NOMO-1 treated with dmso at 0.1 percent for 144 hours (cell line): ENCODE measurements around the gene NLRP14.

Experiments
- DNase-seq: peaks from one replicate; lab custom pipeline; 2025; ENCODE audit not compliant: unreplicated experiment; lab: John Stamatoyannopoulos, UW

The NLRP14 gene, protein sequence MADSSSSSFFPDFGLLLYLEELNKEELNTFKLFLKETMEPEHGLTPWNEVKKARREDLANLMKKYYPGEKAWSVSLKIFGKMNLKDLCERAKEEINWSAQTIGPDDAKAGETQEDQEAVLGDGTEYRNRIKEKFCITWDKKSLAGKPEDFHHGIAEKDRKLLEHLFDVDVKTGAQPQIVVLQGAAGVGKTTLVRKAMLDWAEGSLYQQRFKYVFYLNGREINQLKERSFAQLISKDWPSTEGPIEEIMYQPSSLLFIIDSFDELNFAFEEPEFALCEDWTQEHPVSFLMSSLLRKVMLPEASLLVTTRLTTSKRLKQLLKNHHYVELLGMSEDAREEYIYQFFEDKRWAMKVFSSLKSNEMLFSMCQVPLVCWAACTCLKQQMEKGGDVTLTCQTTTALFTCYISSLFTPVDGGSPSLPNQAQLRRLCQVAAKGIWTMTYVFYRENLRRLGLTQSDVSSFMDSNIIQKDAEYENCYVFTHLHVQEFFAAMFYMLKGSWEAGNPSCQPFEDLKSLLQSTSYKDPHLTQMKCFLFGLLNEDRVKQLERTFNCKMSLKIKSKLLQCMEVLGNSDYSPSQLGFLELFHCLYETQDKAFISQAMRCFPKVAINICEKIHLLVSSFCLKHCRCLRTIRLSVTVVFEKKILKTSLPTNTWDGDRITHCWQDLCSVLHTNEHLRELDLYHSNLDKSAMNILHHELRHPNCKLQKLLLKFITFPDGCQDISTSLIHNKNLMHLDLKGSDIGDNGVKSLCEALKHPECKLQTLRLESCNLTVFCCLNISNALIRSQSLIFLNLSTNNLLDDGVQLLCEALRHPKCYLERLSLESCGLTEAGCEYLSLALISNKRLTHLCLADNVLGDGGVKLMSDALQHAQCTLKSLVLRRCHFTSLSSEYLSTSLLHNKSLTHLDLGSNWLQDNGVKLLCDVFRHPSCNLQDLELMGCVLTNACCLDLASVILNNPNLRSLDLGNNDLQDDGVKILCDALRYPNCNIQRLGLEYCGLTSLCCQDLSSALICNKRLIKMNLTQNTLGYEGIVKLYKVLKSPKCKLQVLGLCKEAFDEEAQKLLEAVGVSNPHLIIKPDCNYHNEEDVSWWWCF

DNA sequence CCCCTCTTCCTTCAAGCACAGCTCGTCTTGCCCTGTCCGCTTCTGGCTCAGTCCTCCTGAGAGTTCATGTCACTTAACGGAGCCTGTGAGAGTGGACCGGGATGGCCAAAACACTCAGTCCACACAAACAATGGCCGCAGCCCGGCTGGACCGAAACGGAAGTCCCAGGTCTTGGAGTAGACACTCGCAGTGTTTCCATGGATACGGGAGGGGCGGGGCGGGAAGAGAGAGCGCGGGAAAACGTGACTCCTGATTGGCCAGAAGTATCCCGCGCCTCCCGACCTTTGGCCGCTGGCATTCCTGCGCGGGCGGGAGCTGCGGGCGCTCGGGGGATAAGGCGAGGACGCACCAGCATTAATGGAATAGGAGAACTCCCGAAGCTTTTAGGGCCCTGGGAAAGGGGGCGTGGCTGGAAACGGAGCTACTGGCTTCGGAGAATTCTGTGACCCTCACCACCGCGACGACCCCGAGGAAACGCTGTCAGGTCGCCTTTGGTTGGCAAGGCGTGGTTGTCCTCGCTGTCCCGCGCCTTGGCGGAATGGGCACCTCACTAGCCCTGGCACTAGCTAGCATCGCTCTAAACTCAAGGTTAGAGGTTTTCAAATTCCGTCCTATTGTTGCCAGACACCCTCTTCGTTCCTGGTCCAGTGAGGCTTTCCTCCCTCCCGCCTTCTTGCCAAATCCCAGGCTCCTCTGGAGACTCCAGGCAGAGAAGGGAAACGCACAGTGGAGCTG lies at the start of gene NLRP14, which contains the start of gene ZNF214:
TSS of gene NLRP14 (plus strand) at position 297 of the 735 bp plus-strand sequence. CDS start 18,108 bp downstream, outside the sequence.
TSS of gene ZNF214 (minus strand) at position 164 of the 735 bp plus-strand sequence. CDS start 17,511 bp downstream, outside the sequence.
- DNase-seq, result no peak

GRCh38 chr11:6979365-6979764 lies 40.9 kb upstream of the NLRP14 start:
- no peak for DNase-seq

GRCh38 chr11:6986487-6986886 lies 33.8 kb upstream of the NLRP14 start:
- no peak for DNase-seq

- no peak for DNase-seq
These were observed 31.8 kb upstream of the NLRP14 start for GRCh38 chr11:6988506-6988905.

DNA sequence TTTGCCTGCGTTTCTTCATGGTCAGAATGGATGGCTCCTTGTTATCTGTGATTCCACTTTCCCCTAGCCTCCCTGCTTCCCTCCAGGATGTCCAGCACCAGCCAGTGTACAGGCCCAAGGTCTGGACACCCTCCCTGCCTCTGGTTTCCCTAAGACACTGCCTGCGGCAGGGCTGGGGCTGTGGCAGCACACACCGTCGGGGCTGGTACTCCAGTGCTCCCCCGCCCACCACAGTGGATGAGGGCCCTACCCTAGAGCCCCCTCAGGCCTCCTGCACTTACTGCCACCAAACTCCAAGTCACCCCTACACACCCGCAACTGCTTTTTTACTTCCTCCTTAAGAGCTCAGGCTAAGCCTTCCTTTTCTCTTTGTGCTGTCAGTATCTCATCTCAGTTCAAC lies 29.1 kb upstream of the NLRP14 start:
- DNase-seq, result no peak

- no peak for DNase-seq
These were observed 28.3 kb upstream of the NLRP14 start for GRCh38 chr11:6992026-6992425.

DNA sequence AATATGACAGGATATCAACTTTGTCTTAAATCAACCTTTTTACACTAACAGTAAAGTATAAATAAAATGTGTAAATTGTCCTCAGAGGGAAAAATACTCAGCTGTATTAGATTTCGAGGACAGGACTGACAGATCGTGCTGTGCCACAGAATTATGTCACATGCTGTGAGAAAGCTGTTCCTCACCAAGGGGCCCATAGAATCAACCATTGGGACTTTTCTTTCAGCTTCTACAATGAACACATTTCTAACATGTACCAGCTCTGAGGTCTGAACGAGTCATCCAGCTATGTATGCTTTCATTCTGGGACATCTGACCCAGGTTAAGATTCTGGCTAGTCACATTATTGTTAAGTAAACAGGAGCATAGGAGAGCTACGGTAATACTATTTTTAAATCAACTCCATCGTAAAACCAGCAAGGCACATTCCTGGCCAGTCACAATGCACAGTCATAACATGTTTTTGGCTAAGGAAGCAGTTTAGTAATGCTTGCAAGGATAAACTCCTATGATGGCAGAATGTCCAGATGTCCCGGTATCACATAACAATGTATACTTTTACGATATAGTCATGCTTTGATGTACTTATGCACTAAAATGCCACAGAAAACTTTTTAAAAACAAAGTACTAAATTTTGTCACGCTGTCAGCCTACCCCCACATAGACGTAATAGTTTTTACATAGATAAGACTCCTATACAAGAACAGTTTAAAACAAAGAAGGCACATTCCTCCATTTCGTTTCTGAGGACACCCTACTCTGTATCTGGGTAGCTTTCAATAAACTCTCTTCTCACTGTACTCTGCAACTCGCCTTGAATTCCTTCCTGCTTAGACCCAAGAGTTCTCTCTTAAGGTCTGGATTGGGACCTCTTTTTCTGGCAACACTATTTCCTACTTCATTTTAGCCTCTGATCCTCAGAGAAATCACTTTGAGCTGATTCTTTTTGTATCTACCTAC lies 27.5 kb upstream of the NLRP14 start:
- no peak for DNase-seq

GRCh38 chr11:6995703-6996102 lies 24.6 kb upstream of the NLRP14 start:
- DNase-seq, result no peak

DNA sequence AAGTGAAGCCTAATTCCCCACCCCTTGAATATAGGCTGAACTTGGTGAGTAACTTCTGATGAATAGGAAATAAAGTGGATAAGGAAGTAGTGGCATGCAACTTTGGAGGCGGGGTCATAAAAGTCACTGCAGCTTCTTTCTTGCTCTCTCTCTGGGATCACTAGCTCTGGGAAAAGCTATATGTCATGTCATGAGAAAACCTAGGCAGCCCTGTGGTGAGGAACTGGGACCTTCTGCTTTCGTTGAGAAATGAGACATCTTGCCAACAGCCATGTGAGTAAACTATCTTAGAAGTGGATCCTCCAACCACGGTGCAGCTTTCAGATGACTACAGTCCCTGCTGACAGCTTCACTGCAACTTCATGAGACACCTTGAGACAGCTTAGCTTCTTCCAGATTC lies 15.8 kb upstream of the NLRP14 start:
- no peak for DNase-seq

DNA sequence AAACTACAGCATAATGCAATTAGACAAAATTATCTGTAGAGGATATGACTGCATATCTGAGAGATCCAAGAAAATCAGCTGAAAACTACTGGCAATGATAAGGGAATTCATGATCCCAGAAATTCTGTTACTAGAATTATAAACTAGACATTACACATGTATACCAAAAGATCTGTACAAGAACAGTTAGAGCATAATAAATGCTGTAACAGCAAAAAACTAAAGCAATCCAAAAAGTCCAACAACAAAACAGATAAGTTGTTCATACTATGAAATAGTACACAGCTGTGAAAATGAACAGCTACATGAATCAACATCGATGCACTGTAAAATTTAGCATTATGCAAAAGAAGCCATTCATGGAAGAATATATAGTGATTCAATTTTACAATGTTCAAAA lies 6.2 kb upstream of the NLRP14 start:
- DNase-seq, result no peak

DNA sequence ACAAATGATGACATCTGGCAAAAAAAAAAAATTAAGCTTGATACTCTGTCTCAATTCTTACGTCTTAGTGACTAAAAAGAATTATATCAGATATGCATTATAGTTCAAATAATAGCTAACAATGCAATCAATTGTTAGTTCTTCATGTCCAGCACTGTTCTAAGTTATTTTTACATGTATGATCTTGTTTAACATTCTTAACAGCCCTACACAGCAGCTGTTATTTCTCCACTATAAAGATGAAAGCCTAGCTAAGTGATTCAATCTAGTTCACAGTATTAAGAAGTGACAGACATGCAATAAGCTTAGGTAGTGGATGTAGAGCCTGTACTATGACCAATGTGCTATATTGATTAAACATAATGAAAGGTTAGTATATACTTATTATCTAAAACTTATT lies 4.3 kb upstream of the NLRP14 start:
- no peak for DNase-seq

- DNase-seq, result no peak
These were observed 638 bp upstream of the NLRP14 start for GRCh38 chr11:7019500-7020182.

DNA sequence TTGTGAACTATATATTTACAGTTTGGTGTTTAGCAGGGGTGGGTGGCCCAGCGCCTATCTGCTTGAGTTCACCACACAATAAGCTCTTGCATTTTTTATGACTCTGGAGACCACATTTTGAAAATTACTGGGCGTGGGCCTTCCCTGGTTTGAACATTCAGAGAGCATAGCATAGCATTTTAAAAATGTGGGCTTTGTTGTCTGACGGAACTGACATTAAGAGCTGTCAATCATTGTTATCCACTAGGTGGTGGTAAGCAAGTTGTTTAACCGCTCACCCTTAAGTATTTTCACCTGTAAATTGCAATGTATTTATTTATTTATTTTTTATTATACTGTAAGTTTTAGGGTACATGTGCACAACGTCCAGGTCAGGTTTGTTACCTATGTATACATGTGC lies 1.0 kb downstream of the NLRP14 start:
- no peak for DNase-seq

DNA sequence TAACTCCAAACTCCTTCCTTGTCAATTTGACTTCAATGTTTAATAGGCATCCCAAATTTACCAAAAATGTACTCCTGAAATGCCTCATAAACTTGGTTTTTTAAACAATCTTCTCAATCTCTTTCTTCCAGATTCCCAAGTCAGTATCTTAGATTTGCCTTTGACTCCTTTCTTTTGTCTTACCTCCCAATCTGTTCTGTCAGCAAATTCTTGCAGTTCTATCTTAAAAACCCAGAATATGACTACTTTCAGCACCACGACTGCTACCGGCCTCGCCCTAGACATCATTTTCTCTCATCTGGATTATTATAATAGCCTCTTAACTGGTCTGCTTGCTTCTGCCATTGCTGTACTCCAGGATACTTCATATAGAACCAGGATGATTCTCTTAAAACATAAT lies 7.9 kb downstream of the NLRP14 start:
- DNase-seq, result no peak

- no peak for DNase-seq
These were observed 10.6 kb downstream of the NLRP14 start for GRCh38 chr11:7030836-7031235.

- DNase-seq, result no peak
These were observed 11.2 kb downstream of the NLRP14 start for GRCh38 chr11:7031471-7031871.

DNA sequence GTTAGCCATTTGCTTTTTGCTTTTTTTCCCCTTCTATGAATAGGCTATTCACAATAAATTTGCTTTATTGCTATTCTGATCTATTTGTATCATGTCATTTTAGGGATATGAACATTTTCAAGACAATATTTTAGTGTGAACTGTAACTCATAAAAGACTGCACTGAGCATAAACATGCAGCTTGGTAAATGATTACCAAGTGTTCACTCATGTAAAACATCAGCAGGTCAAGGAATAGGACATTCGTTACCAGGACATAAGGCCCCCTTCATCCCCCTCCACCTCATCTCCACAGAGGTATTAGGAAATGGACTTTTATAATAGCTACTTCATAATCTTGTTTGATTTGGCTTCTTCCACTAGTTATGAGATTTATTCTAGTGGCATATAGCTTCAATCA lies 12.4 kb downstream of the NLRP14 start:
- no peak for DNase-seq

- no peak for DNase-seq
These were observed 13.7 kb downstream of the NLRP14 start for GRCh38 chr11:7034019-7034418.
